Measurements from ENCODE around the gene TMEM181.
"Not testable (repeated sequence)": the region's sequence is repeated elsewhere in the genome, so short reads cannot be mapped to it uniquely, and the experiment has no call there.

The TMEM181 gene

GRCh38 chr6:158593670-158594069 is 33.8 kb downstream of the TMEM181 start:
- in situ Hi-C loops (cut with HindIII; ENCODE audit: low sequenced_read_pairs): no loop called here

GRCh38 chr6:158595223-158595622 is 35.3 kb downstream of the TMEM181 start:
- in situ Hi-C loops (cut with HindIII; ENCODE audit: low sequenced_read_pairs): no loop called here

GRCh38 chr6:158596861-158597260 is 37.0 kb downstream of the TMEM181 start:
- in situ Hi-C loops (cut with HindIII; ENCODE audit: low sequenced_read_pairs): no loop called here

- in situ Hi-C loops (cut with HindIII; ENCODE audit: low sequenced_read_pairs): no loop called here
These were observed 37.7 kb downstream of the TMEM181 start for GRCh38 chr6:158597565-158597964.

- in situ Hi-C loops (cut with HindIII; ENCODE audit: low sequenced_read_pairs): no loop called here
These were observed 39.7 kb downstream of the TMEM181 start for GRCh38 chr6:158599635-158600034.

- in situ Hi-C loops (cut with HindIII; ENCODE audit: low sequenced_read_pairs): no loop called here
These were observed 43.6 kb downstream of the TMEM181 start for GRCh38 chr6:158603261-158604047.

GRCh38 chr6:158604048-158604406 is 44.1 kb downstream of the TMEM181 start:
- in situ Hi-C loops (cut with HindIII; ENCODE audit: low sequenced_read_pairs): no loop called here

- in situ Hi-C loops (cut with HindIII; ENCODE audit: low sequenced_read_pairs): no loop called here
These were observed 45.5 kb downstream of the TMEM181 start for GRCh38 chr6:158605266-158605878.

GRCh38 chr6:158606011-158606410 is 46.1 kb downstream of the TMEM181 start:
- in situ Hi-C loops (cut with HindIII; ENCODE audit: low sequenced_read_pairs): not testable (repeated sequence)

- in situ Hi-C loops (cut with HindIII; ENCODE audit: low sequenced_read_pairs): no loop called here
These were observed 47.0 kb downstream of the TMEM181 start for GRCh38 chr6:158606935-158607334.

- in situ Hi-C loops (cut with HindIII; ENCODE audit: low sequenced_read_pairs): no loop called here
These were observed 47.7 kb downstream of the TMEM181 start for GRCh38 chr6:158607411-158608170.

- in situ Hi-C loops (cut with HindIII; ENCODE audit: low sequenced_read_pairs): no loop called here
These were observed 48.3 kb downstream of the TMEM181 start for GRCh38 chr6:158608221-158608620.

GRCh38 chr6:158609455-158610155 is 49.7 kb downstream of the TMEM181 start:
- in situ Hi-C loops (cut with HindIII; ENCODE audit: low sequenced_read_pairs): no loop called here

- in situ Hi-C loops (cut with HindIII; ENCODE audit: low sequenced_read_pairs): no loop called here
These were observed 50.6 kb downstream of the TMEM181 start for GRCh38 chr6:158610319-158610968.

GRCh38 chr6:158611039-158611438 is 51.1 kb downstream of the TMEM181 start:
- in situ Hi-C loops (cut with HindIII; ENCODE audit: low sequenced_read_pairs): no loop called here

- in situ Hi-C loops (cut with HindIII; ENCODE audit: low sequenced_read_pairs): no loop called here
These were observed 51.9 kb downstream of the TMEM181 start for GRCh38 chr6:158611541-158612370.

- in situ Hi-C loops (cut with HindIII; ENCODE audit: low sequenced_read_pairs): not testable (repeated sequence)
These were observed 54.7 kb downstream of the TMEM181 start for GRCh38 chr6:158614606-158615005.

GRCh38 chr6:158618289-158618688 is 58.4 kb downstream of the TMEM181 start:
- in situ Hi-C loops (cut with HindIII; ENCODE audit: low sequenced_read_pairs): not testable (repeated sequence)

- in situ Hi-C loops (cut with HindIII; ENCODE audit: low sequenced_read_pairs): no loop called here
These were observed 60.3 kb downstream of the TMEM181 start for GRCh38 chr6:158619922-158620801.
